Measurements from ENCODE around the gene FYB2.

- TF ChIP-seq CTCF (IDR thresholded peaks at IDR 0.05; ENCODE audit: low read depth, low read length, poor library complexity, severe bottlenecking) (no peak), EZH2phosphoT487 (IDR thresholded peaks at IDR 0.05; ENCODE audit: borderline replicate concordance, low read length) (no peak)
Observed at GRCh38 chr1:56868761-56869160, 49.6 kb upstream of the FYB2 start.
